H1 (cell line): ENCODE results near the gene BTBD16.

Source experiments
- CEBPB ChIP-seq: IDR thresholded peaks from 2 replicates; pipeline ENCODE4 v1.6.1; 2012; ENCODE audit warnings: low read depth, low read length
- CHD2 ChIP-seq: IDR thresholded peaks from 2 replicates; pipeline ENCODE4 v1.6.1; 2012; ENCODE audit warnings: low read length, improper control_type of control experiment
- EP300 ChIP-seq, 2 experiments: IDR thresholded peaks; 1 replicate in 1 of 2; 2 replicates in 1 of 2; pipeline ENCODE4 v1.6.1; 2011 to 2012; ENCODE audit warnings: low read depth in 2 of 2, low read length in 2 of 2, mild to moderate bottlenecking in 2 of 2, borderline replicate concordance in 1 of 2, inconsistent platforms in 1 of 2, moderate library complexity in 1 of 2
- PHF8 ChIP-seq: fragments of 200-600 bp; sonication (generic); conservative IDR thresholded peaks from 2 replicates; pipeline ENCODE4 v1.7.1; 2012; ENCODE audit warnings: low read depth, mild to moderate bottlenecking, inconsistent platforms, low read length, moderate library complexity
- SP1 ChIP-seq: IDR thresholded peaks from 2 replicates; pipeline ENCODE4 v1.6.1; 2011; ENCODE audit warnings: low read depth, low read length
- TF ChIP-seq, protein P1 (sequence below), 3 experiments: IDR thresholded peaks; 1 replicate in 2 of 3; 2 replicates in 1 of 3; pipeline versions ENCODE4 v1.5.1 to v1.6.1; 2011; ENCODE audit warnings: low read length in 3 of 3, mild to moderate bottlenecking in 3 of 3, inconsistent platforms in 2 of 3, low read depth in 1 of 3, moderate library complexity in 1 of 3; ENCODE audit not compliant: insufficient read depth in 1 of 3; ENCODE audit errors: control extremely low read depth in 1 of 3

DNA sequence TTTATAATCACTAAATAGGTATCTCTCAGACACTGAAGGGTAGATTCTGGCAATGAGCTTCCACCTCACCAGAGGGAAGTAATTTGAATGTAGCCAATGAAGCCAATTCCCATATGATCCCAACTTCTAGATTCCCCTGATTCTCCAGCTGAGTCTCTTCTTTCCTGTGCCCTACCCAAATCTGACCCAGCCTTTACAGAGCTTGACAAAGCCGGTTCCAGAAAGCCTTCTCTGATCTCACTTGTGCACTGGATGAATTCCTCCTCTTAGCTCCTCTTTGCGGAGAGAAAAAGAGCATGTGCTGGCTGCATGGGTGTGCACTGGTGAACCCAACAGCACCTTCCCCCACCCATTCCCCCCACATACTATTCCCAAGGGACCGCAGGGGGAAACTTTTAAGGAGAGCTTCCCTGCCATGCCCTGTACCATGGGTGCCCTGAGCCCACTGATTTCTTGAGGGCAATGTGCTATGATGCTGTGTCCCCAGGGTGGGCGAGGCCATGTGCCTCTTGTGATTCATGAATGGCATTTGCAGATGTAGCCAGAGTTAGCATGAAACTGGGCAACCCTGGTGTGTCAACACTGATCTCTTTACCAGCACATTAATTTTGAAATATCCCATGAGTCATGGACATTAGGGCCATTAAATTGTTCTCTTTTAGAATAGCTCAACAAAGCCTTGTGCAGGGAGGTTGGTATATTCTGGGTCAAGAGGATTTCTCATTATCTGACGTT, 53.0 kb downstream of the BTBD16 start:
- no peak for TF ChIP-seq EP300 (IDR thresholded peaks at IDR 0.05; ENCODE audit: borderline replicate concordance in 1 of 2, low read depth in 2 of 2, low read length in 2 of 2)
- TF ChIP-seq, protein P1, sequence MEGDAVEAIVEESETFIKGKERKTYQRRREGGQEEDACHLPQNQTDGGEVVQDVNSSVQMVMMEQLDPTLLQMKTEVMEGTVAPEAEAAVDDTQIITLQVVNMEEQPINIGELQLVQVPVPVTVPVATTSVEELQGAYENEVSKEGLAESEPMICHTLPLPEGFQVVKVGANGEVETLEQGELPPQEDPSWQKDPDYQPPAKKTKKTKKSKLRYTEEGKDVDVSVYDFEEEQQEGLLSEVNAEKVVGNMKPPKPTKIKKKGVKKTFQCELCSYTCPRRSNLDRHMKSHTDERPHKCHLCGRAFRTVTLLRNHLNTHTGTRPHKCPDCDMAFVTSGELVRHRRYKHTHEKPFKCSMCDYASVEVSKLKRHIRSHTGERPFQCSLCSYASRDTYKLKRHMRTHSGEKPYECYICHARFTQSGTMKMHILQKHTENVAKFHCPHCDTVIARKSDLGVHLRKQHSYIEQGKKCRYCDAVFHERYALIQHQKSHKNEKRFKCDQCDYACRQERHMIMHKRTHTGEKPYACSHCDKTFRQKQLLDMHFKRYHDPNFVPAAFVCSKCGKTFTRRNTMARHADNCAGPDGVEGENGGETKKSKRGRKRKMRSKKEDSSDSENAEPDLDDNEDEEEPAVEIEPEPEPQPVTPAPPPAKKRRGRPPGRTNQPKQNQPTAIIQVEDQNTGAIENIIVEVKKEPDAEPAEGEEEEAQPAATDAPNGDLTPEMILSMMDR (IDR thresholded peaks at IDR 0.05; ENCODE audit: control extremely low read depth in 1 of 3, insufficient read depth in 1 of 3, low read depth in 1 of 3, low read length in 3 of 3) = no peak
- no peak for TF ChIP-seq CHD2
- no peak for TF ChIP-seq CEBPB
- TF ChIP-seq PHF8 = no peak
- TF ChIP-seq SP1 = no peak
